Stimulated activated CD4-positive, alpha-beta T cell treated with anti-CD3 and anti-CD28 coated beads, Interleukin-1b, Interleukin-23, amount 100 ng/mL, for 1 hour (primary cell): ENCODE results near the gene MCF2L2.
"Not testable (repeated sequence)": the region's sequence is repeated elsewhere in the genome, so short reads cannot be mapped to it uniquely, and the experiment has no call there.

Experiments used
- DNase-seq, 2 donors: peaks; one replicate each; pipeline ENCODE4 v3.0.0-alpha.2; 2020; ENCODE audit warnings: low read depth in 2 of 2

Gene MCF2L2

DNA sequence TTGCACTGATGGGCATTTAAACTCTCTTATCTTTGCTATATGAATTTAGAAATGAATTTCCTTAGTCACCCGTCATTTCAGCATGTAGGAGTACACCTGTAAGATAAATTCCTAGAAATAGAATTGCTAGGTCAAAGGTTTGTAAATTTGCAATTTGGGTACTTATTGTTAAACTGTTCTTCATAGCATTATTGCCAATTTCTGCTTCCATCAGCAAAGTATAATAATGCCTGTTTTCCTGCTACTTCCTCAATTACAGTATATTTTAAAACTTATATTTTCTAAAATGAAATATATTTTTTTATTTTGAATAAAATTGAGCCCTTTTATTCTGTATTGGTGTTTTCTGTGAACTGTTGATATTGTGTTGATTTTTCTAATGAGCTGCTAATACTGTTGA is 16.3 kb upstream of the MCF2L2 start:
- no peak for DNase-seq

DNA sequence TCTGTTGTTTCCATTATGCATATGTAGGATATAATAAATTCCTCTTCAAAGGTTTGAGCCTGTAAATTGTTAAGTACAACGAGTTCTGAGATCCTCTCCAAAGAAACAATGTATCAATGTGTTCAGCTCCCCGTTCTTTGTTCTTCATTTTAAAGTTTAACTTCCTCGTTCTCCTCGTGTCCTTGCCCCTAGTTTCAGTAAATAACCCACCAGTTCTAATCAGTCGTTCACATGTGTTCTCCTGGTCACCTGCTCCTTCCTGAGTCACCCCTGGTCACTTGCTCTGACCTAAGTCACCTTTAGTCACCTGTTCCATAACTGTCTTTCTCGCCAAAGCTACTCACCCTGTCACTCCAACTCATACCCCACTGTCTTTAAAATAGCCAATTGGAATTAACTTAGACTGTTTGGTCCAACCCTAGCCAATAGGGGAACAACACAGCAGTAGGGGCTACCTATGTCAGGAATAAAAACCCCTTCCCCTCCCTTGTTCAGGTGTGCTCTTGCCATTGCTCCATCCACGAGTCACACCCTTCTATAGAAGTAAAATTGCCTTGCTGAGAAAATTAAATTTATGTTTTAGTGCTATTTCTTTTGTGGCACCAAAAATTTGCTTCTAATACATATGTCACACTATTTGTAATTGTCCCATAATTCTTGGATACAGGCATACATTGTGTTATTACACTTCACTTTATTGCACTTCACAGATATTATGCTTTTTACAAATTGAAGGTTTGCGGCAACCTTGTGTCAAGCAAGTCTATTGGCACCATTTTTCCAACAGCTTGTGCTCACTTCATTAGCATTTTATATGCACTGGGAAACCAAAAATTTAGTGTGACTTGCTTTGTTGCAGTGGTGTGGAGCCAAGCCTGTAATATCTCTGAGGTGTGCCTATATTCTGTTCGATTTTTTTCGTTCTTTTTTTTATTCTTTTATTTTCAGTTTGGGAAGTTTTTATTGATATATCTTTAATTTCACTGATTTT is 15.3 kb upstream of the MCF2L2 start:
- no peak for DNase-seq

DNA sequence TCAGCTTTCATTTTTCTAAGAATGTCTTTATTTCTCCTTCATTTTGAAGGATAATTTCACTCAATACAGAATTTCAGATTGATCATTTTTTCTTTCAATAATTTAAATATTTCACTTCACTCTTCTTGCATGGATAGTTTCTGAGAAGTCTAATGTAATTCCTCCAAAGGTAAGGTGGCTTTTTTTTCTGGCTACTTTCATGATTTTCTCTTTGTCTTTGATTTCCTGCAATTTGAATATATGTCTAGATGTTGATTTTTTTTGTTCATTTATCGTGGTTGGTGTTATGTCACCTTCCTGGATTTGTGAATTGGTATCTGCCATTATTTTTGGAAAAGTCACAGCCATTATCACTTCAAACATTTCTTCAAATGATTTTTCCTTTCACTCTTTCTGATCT is 14.6 kb upstream of the MCF2L2 start:
- DNase-seq, result no peak

DNA sequence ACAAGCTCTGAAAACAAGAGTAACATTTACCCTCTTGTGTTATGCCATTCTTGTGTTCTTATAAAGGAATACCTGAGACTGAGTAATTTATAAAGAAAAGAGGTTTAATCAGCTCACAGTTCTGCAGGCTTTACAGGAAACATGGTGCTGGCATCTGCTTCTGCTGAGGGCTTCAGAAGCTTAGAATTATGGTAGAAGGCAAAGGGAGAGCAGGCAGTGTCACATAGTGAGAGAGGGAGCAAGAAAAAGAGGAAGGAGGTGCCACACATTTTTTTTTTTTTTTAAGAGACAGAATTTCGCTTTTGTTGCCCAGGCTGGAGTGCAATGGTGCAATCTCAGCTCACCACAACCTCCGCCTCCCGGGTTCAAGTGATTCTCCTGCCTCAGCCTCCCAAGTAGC is 12.1 kb upstream of the MCF2L2 start:
- not testable (repeated sequence) for DNase-seq

DNA sequence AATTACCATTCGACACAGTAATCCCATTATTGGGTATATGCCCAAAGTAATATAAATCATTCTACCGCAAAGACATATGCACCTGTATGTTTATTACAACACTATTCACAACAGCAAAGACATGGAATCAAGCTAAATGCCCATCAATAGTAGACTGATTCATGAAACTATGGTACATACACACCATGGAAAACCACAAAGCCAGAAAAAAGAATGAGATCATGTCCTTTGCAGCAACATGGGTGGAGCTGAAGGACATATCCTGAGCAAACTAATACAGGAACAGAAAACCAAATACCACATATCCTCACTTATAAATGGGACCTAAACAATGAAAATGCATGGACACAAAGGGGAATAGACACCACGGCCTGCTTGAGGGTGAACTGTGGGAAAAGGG is 11.1 kb upstream of the MCF2L2 start:
- DNase-seq, result no peak

DNA sequence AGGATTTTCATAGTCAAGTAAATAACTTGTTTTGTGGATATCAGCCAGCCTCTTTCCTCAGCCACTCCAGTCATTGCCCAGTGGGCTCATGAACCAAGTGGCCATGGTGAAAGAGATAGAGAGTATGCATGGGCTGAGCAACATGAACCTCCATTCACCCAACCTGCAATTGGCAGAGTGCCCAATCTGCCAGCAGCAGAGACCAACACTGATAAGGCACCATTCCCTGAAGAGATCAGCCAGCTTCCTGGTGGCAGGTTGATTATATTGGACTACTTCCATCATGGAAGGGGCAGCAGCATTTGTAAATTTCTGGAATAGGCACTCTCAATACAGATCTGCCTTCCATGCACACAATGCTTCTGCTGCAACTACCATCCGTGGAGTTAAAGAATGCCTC is 10.3 kb upstream of the MCF2L2 start:
- no peak for DNase-seq

DNA sequence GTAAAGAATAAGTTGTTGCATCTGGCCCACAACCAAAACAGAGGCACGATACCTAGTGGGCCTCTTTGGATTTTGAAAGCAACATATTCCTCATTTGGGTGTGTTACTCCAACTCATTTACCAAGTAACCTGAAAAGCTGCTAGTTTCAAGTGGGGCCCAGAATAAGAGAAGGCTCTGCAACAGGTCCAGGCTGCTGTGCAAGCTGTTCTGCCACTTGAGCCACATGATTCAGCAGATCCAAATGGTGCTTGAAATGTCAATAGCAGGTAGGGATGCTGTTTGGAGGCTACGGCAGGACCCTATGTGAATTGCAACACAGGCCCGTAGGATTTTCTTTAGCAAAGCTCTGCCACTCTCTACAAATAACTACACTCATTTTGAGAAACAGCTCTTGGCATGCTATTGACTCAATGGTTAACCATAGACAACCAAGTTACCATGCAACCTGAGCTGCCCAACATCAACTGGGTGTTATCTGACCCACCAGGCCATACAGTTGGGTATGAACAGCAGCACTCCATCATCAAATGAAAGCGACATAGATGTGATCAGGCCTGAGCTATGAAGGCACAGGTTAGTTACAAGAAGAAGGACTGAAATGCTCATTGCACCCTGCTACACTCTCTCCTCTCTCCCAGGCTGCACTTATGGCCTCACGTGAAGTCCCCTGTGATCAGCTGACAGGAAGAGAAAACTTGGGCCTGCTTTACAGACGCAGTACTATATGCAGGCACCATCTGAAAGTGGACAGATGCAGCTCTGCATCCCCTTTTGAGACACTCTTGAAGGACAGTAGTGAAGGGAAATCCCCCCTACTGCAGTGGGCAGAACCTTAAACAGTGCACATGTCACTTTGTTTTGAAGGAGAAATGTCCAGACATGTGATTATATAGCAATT is 9.5 kb upstream of the MCF2L2 start:
- no peak for DNase-seq

DNA sequence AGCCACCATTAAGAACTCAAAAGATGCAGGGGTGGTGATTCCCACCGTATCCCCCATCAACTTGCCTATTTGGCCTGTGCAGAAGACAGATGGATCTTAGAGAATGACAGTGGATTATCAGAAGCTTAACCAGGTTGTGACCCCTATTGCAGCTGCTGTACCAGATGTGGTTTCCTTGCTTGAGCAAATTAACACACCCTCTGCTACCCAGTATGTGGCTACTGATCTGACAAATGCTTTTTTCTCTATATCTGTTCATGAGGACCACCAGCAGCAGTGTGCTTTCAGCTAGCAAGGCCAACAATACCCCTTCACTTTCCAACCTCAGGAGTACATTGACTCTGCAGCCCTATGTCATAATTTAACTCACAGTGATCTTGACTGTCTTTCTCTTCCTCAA is 8.6 kb upstream of the MCF2L2 start:
- DNase-seq, result no peak

DNA sequence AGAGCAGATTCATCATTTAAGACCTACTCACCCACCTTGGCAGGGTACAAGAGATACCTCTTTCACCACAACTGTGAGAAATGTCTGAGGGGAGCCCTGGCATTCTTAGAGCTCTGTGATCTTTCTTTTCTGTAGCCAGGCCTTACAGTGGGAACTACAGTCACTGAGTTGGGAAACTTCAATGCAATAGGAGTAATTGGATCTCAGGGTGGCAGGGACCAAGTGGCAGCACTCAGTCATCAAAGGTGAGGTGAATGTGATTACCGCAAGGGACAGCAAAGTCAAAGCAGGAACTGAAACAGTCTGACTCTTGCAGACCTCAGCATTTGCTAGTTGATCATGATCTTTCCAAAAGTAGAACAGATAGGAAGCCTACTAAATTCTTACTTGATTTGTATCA is 7.2 kb upstream of the MCF2L2 start:
- DNase-seq, result no peak

DNA sequence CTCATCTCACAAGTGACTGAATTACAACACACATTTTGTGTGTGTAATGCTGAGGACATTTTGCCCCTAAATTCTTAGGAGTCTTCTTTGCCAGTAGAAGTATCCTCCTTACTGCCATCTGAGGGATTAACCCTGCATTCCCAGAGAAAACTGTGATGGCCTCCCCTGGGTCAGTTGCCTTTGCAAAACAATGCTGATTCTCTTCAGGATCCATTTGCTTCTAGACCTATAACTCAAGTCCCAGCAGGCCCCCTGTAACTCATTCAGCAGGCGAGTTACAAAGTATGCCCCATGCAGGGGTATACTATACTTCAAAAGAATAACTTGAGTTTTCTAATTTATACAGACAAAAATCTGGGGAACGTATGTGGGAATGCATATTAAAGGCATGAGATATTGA is 6.6 kb upstream of the MCF2L2 start:
- no peak for DNase-seq

DNA sequence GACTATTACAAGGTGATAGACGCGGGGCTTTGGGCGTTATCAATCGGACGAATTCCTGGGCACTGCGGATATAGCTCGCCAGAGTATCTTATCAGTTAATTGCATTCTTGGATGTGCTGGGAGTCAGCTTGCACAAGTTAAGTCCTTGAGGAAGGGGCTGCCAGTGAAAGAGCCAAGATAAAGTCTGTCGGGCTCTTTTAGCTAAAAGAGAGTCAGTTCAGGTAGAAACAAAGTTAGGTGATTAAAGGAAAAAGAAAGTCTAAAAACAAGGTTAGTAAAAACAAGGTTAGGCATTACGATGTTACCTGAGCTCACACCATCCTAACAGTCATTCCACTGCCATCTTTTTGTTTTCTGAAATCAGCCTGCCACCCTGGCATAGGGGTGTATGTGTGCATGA is 6.1 kb upstream of the MCF2L2 start:
- DNase-seq, result no peak

DNA sequence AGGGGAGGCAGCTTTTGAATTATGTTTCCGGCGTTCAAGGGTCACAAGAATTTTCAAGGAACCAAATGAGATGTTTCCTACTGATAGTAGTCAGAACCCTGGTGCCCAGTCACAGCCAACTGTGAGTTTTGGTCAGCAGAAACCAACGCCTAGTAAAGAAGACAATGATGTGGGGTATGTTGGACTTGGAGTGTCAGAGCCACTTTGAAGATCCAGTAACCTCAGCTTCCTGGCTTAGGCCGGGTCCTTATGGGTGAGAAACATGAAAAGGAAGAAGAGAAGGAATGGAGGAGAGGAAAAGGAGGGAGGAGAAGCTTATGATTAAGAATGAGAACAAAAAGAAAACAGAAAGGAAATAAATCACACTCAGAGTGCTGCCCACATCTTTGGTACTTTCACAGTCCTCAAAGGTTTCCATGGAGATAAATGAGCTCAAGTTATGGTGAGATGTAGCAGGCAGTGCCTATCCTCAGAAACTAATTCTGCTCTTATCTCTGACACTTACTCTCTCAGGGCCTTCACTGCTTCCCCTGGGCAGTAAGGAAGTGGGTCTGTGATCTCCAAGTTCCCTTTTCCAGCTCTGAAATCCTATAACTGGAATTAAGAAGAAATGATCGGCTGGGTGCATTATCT is 2.0 kb upstream of the MCF2L2 start:
- DNase-seq, result no peak

DNA sequence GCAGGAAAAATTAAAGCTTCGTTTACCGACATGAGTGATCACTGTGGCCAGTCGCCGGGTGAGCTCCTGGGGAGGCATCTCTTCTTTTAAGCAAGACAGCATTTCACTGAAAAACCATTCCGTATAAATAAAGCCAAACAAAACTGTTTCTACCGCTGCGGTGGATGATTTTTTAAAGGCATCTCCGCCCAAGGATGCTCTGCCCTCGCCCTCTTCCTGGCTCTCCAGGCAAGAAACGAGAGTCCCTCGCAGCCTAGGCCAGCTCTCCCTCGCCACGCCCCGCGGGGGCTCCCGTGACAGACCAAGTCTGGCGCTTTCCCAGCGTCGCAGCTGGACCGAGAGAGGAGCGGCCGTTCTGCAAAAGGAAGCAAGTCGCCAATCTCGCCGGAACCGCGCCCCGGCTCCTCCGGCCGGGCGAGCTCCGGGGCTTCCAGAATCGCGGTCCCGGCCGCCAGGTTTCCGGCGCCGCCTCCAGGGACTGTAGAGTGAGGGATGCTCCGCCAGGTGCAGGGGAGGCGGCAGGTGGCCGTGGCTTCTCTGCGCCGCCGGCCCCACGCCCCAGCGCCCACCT is 458 bp downstream of the MCF2L2 start:
- no peak for DNase-seq

DNA sequence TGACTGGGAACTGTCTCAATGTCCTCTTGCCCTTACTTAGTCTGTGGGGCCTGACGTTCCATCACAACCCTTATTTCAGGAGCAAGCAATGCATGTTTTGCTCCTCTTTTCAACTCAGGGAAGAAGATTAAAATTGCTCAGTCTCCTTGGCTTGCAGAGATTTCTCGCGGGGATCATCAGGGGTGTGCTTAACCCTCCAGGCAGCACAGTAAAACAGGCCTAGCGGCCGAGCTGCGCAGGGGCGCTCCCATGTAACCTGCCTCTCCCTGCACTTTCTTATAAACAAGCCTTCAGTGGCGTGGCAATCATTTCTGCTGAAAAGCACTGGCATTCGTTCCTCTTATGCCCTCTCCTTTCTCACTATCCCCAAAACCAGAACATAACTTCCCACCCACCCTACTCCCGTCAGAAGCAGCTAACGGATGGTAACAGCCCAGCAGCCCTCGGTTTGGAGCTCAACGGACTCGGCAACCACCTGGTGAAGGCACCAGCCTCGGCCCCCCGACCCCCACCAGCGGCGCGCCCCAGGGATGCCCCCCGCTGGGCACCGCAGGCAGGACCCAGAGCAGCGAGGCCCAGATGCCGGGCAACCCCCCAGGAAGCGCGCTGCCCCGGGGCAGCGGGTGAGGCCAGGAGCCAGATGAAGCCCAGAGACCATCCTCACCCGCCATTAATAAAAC is 1.1 kb downstream of the MCF2L2 start:
- DNase-seq, result no peak

DNA sequence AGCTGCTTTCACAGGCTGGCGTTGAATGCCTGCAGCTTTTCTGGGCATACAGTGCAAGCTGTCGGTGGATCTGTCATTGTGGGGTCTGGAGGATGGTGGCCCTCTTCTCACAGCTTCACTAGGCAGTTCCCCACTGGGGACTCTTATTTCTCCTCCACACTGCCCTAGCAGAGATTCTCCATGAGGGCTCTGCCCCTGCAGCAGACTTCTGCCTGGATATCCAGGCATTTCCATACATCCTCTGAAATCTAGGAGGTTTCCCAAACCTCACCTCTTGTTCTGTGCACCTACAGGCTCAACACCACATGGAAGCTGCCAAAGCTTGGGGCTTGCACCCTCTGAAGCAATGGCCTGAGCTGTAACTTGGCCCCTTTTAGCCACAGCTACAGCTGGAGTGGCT is 9.6 kb downstream of the MCF2L2 start:
- not testable (repeated sequence) for DNase-seq

DNA sequence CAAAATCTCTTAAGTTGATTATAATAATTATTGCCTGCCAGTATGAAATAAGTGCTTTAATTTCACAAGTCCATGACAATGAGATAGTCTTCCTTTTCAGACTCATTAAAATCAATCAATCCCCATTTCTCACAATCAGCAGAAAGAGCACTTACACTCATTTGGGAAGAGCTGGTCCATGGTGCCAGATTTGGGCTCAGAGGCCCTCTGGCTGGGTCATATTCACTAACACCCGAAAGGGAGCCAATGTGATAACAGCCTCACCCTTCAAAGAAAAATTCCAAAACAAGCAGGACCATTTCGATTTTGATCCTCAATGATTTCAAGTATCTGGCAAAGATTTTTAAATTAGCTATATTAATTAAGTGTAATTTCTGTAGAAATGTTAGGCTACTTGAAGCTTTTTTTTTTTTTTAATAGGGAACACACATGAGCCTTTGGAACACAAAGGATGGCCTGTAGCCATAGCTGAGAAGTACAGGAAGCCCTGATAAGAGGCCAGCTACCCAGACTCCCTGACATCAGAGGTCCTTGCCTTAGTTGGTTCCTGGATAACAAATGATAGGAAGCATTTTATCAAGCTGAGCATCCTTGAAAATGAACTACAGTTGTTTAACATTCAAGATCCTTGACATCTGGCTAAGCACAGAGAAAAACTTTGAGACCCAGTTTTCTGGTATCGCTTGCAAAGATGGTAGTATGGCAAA is 17.1 kb downstream of the MCF2L2 start:
- no peak for DNase-seq

DNA sequence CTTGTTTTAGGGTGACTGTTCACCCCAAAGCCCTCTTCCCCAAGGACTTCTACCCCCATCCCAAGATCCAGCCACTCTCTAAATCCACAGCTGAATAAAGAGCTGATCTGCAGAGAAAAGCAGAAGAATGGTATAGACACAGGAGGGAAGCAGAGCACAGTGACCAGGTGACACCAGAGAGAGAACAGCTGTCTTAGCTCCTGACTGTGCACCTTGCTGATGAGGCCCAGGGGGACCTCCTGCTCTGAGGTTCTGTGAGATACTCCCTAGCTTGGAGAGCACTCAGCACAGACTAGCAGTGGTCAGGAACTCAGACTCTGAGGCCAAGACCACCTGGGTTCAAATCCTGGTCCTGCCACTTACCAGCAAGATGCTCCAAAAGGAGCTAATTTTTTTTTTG is 17.7 kb downstream of the MCF2L2 start:
- no peak for DNase-seq

DNA sequence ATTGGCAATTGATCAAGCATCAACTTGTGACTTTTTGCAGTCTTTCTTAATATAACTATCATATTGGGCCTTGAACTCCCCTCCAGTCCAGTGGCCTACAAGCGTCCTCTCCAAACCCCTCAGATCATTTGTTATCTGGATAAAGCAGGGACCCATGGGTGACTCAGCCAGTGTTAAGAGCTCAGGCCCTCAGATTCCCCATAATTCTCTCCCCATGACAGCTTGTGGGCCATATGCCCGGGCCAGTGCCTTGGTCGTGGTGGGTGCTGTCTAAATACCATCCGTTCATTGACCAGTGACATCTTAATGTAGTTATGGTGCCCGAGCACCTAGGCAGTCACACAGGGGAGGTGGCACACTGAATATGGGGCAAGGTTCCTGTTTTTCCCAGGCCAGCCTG is 18.1 kb downstream of the MCF2L2 start:
- no peak for DNase-seq

DNA sequence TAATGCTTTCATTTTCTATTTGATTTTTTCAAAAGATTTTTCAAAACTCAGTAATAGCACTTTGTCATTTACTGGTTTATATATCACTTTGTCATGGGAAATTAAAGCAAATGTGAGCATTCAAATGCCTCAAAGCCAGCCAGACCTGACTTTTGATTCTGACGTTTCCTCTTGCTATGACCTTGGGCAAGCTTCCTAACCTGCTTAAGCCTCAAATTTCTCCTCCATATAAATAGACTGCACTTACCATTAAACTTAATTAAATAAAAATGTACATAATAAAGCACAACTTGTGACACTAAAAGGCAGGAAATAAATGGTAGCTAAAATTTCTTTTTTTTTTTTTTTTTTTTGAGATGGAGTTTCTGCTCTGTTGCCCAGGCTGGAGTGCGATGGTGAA is 19.2 kb downstream of the MCF2L2 start:
- no peak for DNase-seq

DNA sequence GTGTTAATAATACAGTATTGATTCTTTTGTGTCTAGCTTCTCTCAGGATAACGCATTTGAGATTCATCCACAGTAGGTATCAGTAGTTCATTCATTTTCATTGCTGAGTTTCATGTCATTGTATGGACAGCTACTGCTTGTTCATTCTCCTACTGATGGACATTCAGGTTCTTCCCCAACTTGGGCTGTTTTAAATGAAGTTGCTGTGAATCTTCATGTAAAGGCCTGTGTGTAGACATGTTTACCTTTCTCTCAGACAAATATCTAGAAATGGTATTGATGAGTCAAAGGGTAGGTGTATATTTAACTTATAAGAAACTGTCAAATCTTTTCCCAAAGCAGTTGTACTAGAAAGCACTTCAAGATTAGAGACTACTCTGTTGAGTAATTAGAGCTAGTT is 26.7 kb downstream of the MCF2L2 start:
- no peak for DNase-seq

DNA sequence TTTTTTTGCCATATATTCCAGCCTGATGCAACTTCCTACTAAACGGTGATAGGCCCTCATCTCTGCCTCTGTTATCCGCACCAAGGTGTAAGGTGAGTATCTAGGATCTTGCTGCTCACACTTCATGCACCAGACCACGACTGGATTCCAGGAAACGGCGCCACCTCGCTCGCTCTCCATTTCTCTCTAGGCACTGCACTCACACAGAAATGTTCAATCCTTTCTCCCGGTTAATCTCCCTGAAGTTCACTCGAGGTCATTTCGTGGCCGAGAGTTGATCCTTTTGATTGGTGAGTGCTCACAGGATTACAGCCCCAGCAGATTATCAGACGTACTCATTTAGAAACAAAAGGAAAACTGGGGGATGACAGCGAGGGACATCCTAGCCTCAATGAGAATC is 28.1 kb downstream of the MCF2L2 start:
- DNase-seq, result no peak
